Esophagus muscularis mucosa (tissue), 4 donors: ENCODE data around the gene NSUN4. TPM values are rescaled to one million over a fixed set of nuclear protein-coding genes. Genes with fewer than 3 reads are reported as not detected.
A peak's percentile ranks its signal among the peaks of the same experiment; 100 is the strongest.

Experiments used
- DNase-seq: peaks from one replicate; pipeline ENCODE4 v3.0.0-alpha.2; 2017; ENCODE audit errors: extremely low spot score
- H3K27ac ChIP-seq, 4 donors: fragments of 200-600 bp; sonication (generic); replicated peaks in 1 of 4; 1 replicate in 3 of 4; 2 replicates in 1 of 4; pipeline ENCODE4 v1.5.1; 2016 to 2019; ENCODE audit warnings: mild to moderate bottlenecking in 1 of 4
- H3K27me3 ChIP-seq, 4 donors: fragments of 200-600 bp; sonication (generic); one replicate each; pipeline versions ENCODE4 v1.5.1 to v1.6.0; 2016 to 2019
- H3K36me3 ChIP-seq, 4 donors: fragments of 200-600 bp; sonication (generic); one replicate each; pipeline ENCODE4 v1.5.1; 2016 to 2019
- H3K4me1 ChIP-seq, 4 donors: fragments of 200-600 bp; sonication (generic); one replicate each; pipeline ENCODE4 v1.5.1; 2016 to 2019
- H3K4me3 ChIP-seq, 4 donors: fragments of 200-600 bp; sonication (generic); 1 replicate in 2 of 4; 2 replicates in 2 of 4; pipeline ENCODE4 v1.5.1; 2016 to 2019; ENCODE audit warnings: mild to moderate bottlenecking in 4 of 4, moderate library complexity in 1 of 4
- H3K9me3 ChIP-seq, 4 donors: fragments of 200-600 bp; sonication (generic); 1 replicate in 3 of 4; 2 replicates in 1 of 4; pipeline ENCODE4 v1.5.1; 2016 to 2019
- CTCF ChIP-seq, 3 experiments: fragments of 200-600 bp in 2 of 3; fragments of 450-650 bp in 1 of 3; sonication (generic) in 2 of 3; IDR thresholded peaks; one replicate each; pipeline ENCODE4 v1.5.1; 2017 to 2019; ENCODE audit warnings: antibody characterized with exemption in 3 of 3, mild to moderate bottlenecking in 2 of 3, moderate library complexity in 1 of 3
- EP300 ChIP-seq: sonication (generic); formaldehyde crosslinking; IDR thresholded peaks from one replicate; pipeline ENCODE4 v1.6.1; 2017; ENCODE audit warnings: antibody characterized with exemption
- POLR2A ChIP-seq: fragments of 450-650 bp; IDR thresholded peaks from one replicate; pipeline ENCODE4 v1.6.1; 2017; ENCODE audit warnings: antibody characterized with exemption, moderate library complexity, mild to moderate bottlenecking, low read depth
- POLR2AphosphoS5 ChIP-seq, 2 donors: sonication (generic); formaldehyde crosslinking; IDR thresholded peaks; one replicate each; pipeline ENCODE4 v1.6.1; 2017; ENCODE audit warnings: antibody characterized with exemption in 2 of 2
- WGBS: methylation state at CpG from one replicate; pipeline ENCODE4 v1.1.5; 2018; 5-methylcytosine and 5-hydroxymethylcytosine counted together
- intact Hi-C: fragments of 100-400 bp; cut with DNase I; formaldehyde crosslinking; loops from one replicate; pipeline ENCODE4 v1.15.1; 2023
- total RNA-seq, 4 donors: library from RNA; depleted of rRNA; stranded (reverse); fragments of >200 nt; gene quantifications; one replicate each; pipeline versions ENCODE4 v1.1.0 to v1.2.1, GENCODE V29; 2016

NSUN4 gene
- total RNA-seq, 4 donors from 2014 or later: 14.5 to 20.7 (median 16.2) TPM

GRCh38 chr1:46403916-46404315 is 63.3 kb downstream of the NSUN4 start:
- Histone ChIP-seq H3K4me3 (no peak overlapping the region), H3K27me3 (no peaks in the 10 kb centered on the region), H3K4me1 (peaks cover 17 to 32% (median 28%) of the 10 kb centered on the region in 4 donors), H3K9me3 (no peaks in the 10 kb centered on the region), H3K27ac (no peak overlapping the region), H3K36me3 (peaks cover 0 to 7% (median 3%) of the 10 kb centered on the region in 4 donors)
- intact Hi-C loops: no loop called here
- no peak for TF ChIP-seq CTCF (IDR thresholded peaks at IDR 0.05)
- TF ChIP-seq EP300: no peak
- TF ChIP-seq POLR2A: no peak
- no peak for TF ChIP-seq POLR2AphosphoS5 (IDR thresholded peaks at IDR 0.05)
- WGBS: 97% methylated on average over 5 of the region's 5 CpGs
- DNase-seq: no peak

- TF ChIP-seq EP300 (no peak), POLR2AphosphoS5 (IDR thresholded peaks at IDR 0.05) (no peak), CTCF (IDR thresholded peaks at IDR 0.05) (no peak), POLR2A (no peak)
- Histone ChIP-seq H3K36me3 (peaks cover 0 to 12% (median 4%) of the 10 kb centered on the region in 4 donors), H3K27ac (no peak overlapping the region), H3K4me3 (no peak overlapping the region), H3K27me3 (no peaks in the 10 kb centered on the region), H3K9me3 (no peaks in the 10 kb centered on the region), H3K4me1 (peaks cover 17 to 32% (median 28%) of the 10 kb centered on the region in 4 donors)
- WGBS: 94% methylated on average over 6 of the region's 7 CpGs
- no peak for DNase-seq
- intact Hi-C loops: no loop called here
These were observed 64.0 kb downstream of the NSUN4 start for GRCh38 chr1:46404482-46405196.

- Histone ChIP-seq H3K27me3 (no peaks in the 10 kb centered on the region), H3K4me3 (no peak overlapping the region), H3K9me3 (no peaks in the 10 kb centered on the region), H3K36me3 (peaks cover 0 to 14% (median 5%) of the 10 kb centered on the region in 4 donors), H3K4me1 (peaks cover 17 to 32% (median 28%) of the 10 kb centered on the region in 4 donors), H3K27ac (no peak overlapping the region)
- TF ChIP-seq EP300 (no peak), POLR2A (no peak), CTCF (IDR thresholded peaks at IDR 0.05) (no peak)
- intact Hi-C loops: no loop called here
- peak; percentile 91 for DNase-seq
- no CpG with 5 or more reads among the region's 12 CpGs for WGBS
These were observed 64.6 kb downstream of the NSUN4 start for GRCh38 chr1:46405197-46405555.

- Histone ChIP-seq H3K36me3 (peaks cover 0 to 14% (median 6%) of the 10 kb centered on the region in 4 donors), H3K27ac (no peak overlapping the region), H3K4me1 (peaks cover 17 to 32% (median 28%) of the 10 kb centered on the region in 4 donors), H3K9me3 (no peaks in the 10 kb centered on the region), H3K4me3 (peak overlapping the region in 1 of 4 donors; percentile 30), H3K27me3 (no peaks in the 10 kb centered on the region)
- no peak for DNase-seq
- TF ChIP-seq CTCF (IDR thresholded peaks at IDR 0.05) (no peak), EP300 (no peak), POLR2A (no peak)
- intact Hi-C loops: loop anchor here (2.0 kb wide), 1 partner anchor 127 kb away; no protein-coding TSS in a partner anchor
- 78% methylated on average over 10 of the region's 17 CpGs for WGBS
These were observed 65.1 kb downstream of the NSUN4 start for GRCh38 chr1:46405724-46406123.
